K562 (cell line): Measurements from ENCODE around the gene DENND2A.

Experiments
- FOXJ3 ChIP-seq: sonication (generic); formaldehyde crosslinking; IDR thresholded peaks from 2 replicates; pipeline ENCODE4 v1.4.0; 2020; ENCODE audit warnings: mild to moderate bottlenecking, missing genetic modification reagents
- TF ChIP-seq, protein P1 (sequence below), 3 experiments: IDR thresholded peaks in 2 of 3; conservative IDR thresholded peaks in 1 of 3; 2 replicates each; pipeline ENCODE4 v1.5.1; 2011 to 2012; ENCODE audit warnings: low read length in 3 of 3, mild to moderate bottlenecking in 3 of 3, control low read depth in 2 of 3, improper control_type of control experiment in 1 of 3, inconsistent platforms in 1 of 3, low read depth in 1 of 3, mixed read lengths in 1 of 3, moderate library complexity in 1 of 3; ENCODE audit not compliant: insufficient read depth in 2 of 3

DNA sequence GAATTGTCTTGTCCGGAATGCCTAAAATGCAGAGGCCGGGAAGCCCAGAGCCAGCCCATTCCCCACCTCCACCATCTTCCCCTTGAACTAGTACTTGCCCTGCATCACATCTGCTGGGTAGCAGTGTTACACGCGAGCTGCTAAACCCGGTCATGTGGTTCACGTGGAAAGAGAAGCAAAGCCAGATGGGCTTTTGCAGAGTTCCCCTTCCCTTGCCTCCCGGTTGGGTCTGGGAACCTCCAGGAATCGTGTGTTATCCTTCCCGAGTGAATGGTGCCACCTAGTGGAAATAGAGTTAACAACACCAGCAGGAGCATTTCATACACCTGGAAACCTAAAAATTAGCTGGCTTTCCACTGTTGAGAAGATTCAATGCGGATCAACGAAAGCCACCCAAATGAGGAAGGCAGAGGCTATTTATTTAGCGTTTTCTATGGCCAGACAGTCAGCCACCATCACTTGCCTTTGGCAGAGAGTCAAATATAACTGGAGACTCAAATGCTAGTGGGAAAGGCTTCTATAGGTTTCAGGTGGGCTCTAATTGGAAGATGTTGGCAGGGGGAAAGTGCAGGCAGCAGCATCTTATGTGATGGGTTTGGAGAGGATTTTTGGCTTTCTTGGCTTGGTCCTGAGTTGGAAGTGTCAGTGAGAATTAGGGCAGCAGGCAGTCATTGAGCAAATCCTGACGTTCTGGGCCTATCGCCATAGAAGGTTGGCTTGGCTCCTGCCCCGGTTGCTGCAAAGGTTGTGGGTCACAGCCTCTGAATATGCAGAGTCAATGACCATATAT, 12.9 kb upstream of the DENND2A start:
- no peak for TF ChIP-seq FOXJ3 (CRISPR knock-in tag)
- TF ChIP-seq, protein P1, sequence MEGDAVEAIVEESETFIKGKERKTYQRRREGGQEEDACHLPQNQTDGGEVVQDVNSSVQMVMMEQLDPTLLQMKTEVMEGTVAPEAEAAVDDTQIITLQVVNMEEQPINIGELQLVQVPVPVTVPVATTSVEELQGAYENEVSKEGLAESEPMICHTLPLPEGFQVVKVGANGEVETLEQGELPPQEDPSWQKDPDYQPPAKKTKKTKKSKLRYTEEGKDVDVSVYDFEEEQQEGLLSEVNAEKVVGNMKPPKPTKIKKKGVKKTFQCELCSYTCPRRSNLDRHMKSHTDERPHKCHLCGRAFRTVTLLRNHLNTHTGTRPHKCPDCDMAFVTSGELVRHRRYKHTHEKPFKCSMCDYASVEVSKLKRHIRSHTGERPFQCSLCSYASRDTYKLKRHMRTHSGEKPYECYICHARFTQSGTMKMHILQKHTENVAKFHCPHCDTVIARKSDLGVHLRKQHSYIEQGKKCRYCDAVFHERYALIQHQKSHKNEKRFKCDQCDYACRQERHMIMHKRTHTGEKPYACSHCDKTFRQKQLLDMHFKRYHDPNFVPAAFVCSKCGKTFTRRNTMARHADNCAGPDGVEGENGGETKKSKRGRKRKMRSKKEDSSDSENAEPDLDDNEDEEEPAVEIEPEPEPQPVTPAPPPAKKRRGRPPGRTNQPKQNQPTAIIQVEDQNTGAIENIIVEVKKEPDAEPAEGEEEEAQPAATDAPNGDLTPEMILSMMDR (IDR thresholded peaks at IDR 0.05 in 2 of 3, conservative IDR thresholded peaks at IDR 0.05 in 1 of 3; ENCODE audit: insufficient read depth in 2 of 3, low read depth in 1 of 3, low read length in 3 of 3): peak; percentile 87 to 98 (median 96)
